GM06990 (cell line): ENCODE results near the gene COMMD10.

Source experiments
- DNase-seq: peaks from one replicate; pipeline ENCODE4 v3.0.0-alpha.2; 2011; ENCODE audit not compliant: insufficient read length; ENCODE audit errors: extremely low read depth
- H3K27me3 ChIP-seq: replicated peaks from 2 replicates; pipeline ENCODE4 v1.6.0; 2011; ENCODE audit warnings: low read length; ENCODE audit not compliant: control insufficient read depth, insufficient read depth
- H3K36me3 ChIP-seq: 2 replicates; pipeline ENCODE4 v1.5.1; 2011; ENCODE audit warnings: low read length; ENCODE audit not compliant: control insufficient read depth, insufficient read depth
- H3K4me3 ChIP-seq: replicated peaks from 2 replicates; pipeline ENCODE4 v1.5.1; 2011; ENCODE audit warnings: low read depth, mild to moderate bottlenecking, control low read depth, low read length
- CTCF ChIP-seq: IDR thresholded peaks from 2 replicates; pipeline ENCODE4 v1.5.1; 2011; ENCODE audit warnings: low read length, control low read depth, mild to moderate bottlenecking, inconsistent platforms; ENCODE audit not compliant: insufficient read depth, poor library complexity, severe bottlenecking

Gene COMMD10

GRCh38 chr5:116144991-116145390 lies 60.2 kb downstream of the COMMD10 start:
- no peaks in the 10 kb centered on the region for H3K27me3 ChIP-seq
- TF ChIP-seq CTCF, result no peak
- no peak overlapping the region for H3K4me3 ChIP-seq
- no peak for DNase-seq
- H3K36me3 ChIP-seq, result no peaks in the 10 kb centered on the region

- H3K4me3 ChIP-seq, result no peak overlapping the region
- no peak for DNase-seq
- H3K36me3 ChIP-seq, result no peaks in the 10 kb centered on the region
- no peak for TF ChIP-seq CTCF
- H3K27me3 ChIP-seq, result no peaks in the 10 kb centered on the region
These were observed 60.6 kb downstream of the COMMD10 start for GRCh38 chr5:116145416-116145815.

GRCh38 chr5:116152169-116152568 lies 67.3 kb downstream of the COMMD10 start:
- DNase-seq, result no peak
- Histone ChIP-seq H3K36me3 (no peaks in the 10 kb centered on the region), H3K27me3 (no peaks in the 10 kb centered on the region), H3K4me3 (no peak overlapping the region)
- TF ChIP-seq CTCF, result no peak

GRCh38 chr5:116153687-116154174 lies 68.9 kb downstream of the COMMD10 start:
- Histone ChIP-seq H3K36me3 (no peaks in the 10 kb centered on the region), H3K4me3 (no peak overlapping the region), H3K27me3 (no peaks in the 10 kb centered on the region)
- DNase-seq, result no peak
- TF ChIP-seq CTCF, result no peak

- H3K36me3 ChIP-seq, result no peaks in the 10 kb centered on the region
- no peaks in the 10 kb centered on the region for H3K27me3 ChIP-seq
- H3K4me3 ChIP-seq, result no peak overlapping the region
- TF ChIP-seq CTCF, result no peak
- no peak for DNase-seq
These were observed 69.4 kb downstream of the COMMD10 start for GRCh38 chr5:116154252-116154651.

GRCh38 chr5:116154931-116155330 lies 70.1 kb downstream of the COMMD10 start:
- no peaks in the 10 kb centered on the region for H3K27me3 ChIP-seq
- no peak for TF ChIP-seq CTCF
- H3K36me3 ChIP-seq, result no peaks in the 10 kb centered on the region
- H3K4me3 ChIP-seq, result no peak overlapping the region
- no peak for DNase-seq
